ENCODE results near the gene STK11.
A peak's percentile ranks its signal among the peaks of the same experiment; 100 is the strongest.
"Not testable (repeated sequence)": the region's sequence is repeated elsewhere in the genome, so short reads cannot be mapped to it uniquely, and the experiment has no call there.

The STK11 gene

DNA sequence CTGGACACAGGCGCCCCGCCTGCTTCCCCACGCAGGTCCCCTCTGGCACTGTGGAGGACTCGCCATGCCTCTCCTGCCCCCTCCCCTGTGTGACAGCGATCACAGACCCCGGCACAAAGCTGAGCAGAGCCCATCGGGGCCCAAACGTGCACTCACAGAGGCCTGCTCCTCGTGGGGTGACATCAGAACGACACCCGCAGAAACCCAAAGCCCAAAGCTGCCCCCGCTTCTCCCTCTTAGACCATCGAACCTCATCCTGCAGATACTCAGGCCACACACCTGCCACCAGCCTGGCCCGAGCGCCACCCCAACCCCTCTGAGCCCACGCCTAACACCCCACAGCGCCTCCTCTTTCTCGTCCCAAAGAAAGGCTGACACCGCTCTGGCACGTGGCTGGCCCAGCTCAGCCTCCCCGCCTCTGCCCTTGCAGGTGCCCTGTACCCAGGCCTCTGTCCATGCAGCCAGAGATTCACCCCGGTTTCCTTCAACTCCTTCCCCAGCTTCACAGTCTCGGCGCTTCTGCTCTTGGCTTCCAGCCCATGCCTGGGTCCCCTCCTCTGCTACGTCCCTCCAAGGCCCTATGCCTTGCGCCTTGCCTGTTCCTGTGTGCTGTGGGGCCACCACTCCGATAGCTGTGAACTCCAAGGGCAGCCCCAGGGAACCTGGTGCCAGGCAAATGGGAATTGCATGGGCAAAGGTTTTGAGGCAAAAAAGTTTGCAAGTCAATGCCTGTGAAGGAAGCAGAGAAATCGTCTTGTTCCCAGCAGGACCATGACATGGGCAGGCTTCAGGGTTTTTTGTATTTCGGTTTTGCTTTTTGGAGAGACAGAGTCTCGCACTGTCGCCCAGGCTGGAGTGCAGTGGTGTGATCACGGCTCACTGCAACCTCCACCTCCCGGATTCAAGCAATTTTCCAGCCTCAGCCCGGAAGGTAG lies 33.1 kb downstream of the STK11 start:
- no peak for DNase-seq

DNA sequence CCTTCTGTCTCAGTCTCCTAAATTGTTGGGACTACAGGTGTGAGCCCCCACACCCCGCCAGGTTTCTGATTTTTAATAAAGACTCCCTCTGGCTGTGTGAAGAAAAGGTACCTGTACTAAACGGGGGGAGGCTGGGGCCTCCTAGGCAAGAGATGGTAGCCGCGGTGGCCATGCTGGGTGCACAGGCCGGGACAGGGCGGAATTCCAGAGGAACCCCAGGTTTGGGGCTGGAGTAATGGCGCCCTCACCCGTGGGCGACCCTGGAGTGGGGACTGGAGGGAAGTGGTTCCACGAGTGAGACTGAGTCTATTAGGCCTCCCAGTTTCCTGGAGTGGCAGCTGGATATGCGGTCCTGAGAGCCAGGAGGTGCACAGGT lies 33.8 kb downstream of the STK11 start:
- no peak for DNase-seq

DNA sequence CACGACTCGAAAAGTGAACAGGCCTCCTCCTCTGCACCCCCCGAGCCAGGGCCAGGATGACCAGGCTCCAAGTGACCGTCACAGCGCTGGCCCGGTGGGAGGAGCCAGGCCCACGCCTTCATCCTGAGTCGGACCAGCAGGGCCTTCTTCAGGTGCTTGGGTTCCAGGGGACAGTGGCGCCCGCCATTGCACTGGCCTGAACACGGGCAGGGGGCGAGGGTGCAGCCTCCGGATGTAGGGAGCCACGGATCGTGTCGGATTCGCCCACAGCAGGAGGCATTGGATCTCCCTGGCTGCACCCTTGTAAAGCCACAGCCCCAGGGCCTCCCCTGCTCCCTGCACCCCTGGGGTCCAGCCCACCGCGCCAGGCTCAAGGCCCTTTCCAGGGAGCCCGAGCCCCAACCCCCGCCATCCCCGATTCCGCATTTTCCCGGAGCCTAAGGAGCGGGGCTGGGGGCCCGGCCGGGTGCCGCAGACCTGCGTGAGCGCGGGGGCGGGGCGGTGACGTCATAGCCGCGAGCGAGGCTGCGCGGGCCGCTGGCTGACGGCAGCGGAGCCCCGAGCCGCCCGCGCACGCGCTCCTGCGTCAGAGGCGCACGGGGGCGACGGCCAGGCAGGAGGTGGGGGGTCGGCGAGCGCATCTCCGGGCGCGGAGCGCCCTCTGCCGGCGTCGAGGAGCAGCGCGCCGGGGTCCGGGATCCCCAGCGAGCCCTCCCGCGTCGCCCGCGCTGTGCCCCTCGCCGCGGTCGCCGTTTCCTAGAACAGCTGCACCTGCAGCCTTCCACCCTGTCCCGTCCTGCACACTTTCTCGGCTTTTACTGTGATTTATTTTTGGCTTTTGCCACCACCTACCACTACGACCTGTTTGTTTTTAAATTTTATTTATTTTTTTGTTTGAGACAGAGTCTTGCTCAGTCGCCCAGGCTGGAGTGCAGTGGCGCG lies 34.5 kb downstream of the STK11 start:
- peak; percentile 94 for DNase-seq

DNA sequence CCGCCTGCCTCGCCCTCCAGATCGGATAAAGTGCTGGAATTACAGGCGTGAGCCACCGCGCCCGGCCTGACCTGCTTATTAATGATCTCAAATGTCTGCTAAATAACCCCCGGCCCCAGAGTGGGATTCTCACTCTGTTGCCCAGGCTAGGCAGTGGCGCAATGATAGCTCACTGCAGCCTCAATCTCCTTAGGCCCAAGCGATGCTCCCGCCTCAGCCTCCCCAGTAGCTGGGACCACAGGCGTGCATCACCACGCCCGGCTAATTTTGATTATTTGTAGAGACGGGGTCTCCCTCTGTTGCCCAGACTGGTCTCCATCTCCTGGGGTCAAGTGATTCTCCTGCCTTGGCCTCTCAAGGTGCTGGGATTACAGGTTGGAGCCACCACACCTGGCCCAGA lies 35.3 kb downstream of the STK11 start:
- no peak for DNase-seq

DNA sequence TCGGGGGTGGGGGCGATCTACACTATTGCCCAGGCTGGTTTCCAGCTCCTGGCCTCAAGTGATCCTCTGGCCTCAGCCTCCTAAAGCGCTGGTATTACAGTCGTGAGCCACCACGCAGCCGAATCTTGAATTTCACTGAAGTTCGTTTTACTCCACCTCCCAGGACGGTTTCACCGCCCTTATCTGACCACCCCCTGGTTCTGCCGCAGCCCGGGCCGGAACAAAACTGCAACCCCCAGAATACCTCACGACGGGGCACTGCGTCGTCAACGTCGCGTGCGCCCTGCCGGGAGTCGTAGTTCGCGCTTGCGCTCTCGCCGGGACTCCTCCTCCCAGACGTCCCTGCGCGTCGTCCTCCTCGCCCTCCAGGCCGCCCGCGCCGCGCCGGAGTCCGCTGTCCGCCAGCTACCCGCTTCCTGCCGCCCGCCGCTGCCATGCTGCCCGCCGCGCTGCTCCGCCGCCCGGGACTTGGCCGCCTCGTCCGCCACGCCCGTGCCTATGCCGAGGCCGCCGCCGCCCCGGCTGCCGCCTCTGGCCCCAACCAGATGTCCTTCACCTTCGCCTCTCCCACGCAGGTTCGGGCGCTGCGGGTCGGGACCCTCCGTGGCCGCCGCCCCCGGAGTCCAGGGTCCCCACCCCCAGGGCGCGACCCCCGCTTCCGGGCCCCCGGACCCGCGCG lies 36.0 kb downstream of the STK11 start, which contains the start of gene ATP5F1D:
TSS of gene ATP5F1D (plus strand) at position 335 of the 679 bp plus-strand sequence. CDS start at position 435, 100 bp downstream.
- peak; percentile 83 for DNase-seq

DNA sequence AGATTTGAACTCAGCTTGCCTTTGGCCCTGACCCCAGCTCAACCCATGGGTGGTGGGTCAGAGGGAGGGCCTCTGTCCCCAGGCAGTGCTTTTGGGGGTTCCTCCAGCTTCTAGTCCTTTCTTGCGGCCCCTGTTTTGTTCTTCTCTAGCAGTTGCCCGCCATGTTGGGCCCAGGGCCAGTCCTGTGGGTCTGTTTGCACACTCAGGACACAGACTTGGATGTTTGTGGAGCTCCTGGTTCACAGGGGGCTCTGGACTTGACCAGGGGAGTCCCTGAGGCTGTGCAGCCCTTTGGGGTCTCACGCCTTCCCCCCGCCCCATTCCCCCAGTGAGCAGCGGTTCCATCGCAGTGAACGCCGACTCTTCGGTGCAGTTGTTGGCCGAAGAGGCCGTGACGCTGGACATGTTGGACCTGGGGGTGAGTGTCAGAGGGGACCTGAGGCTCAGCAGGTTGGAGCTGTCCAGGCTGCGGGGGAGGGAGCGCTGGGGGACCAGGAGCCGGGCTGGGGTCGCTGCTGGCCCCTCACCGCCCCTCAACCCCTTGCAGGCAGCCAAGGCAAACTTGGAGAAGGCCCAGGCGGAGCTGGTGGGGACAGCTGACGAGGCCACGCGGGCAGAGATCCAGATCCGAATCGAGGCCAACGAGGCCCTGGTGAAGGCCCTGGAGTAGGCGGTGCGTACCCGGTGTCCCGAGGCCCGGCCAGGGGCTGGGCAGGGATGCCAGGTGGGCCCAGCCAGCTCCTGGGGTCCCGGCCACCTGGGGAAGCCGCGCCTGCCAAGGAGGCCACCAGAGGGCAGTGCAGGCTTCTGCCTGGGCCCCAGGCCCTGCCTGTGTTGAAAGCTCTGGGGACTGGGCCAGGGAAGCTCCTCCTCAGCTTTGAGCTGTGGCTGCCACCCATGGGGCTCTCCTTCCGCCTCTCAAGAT lies 38.5 kb downstream of the STK11 start:
- DNase-seq: peak; percentile 83

DNA sequence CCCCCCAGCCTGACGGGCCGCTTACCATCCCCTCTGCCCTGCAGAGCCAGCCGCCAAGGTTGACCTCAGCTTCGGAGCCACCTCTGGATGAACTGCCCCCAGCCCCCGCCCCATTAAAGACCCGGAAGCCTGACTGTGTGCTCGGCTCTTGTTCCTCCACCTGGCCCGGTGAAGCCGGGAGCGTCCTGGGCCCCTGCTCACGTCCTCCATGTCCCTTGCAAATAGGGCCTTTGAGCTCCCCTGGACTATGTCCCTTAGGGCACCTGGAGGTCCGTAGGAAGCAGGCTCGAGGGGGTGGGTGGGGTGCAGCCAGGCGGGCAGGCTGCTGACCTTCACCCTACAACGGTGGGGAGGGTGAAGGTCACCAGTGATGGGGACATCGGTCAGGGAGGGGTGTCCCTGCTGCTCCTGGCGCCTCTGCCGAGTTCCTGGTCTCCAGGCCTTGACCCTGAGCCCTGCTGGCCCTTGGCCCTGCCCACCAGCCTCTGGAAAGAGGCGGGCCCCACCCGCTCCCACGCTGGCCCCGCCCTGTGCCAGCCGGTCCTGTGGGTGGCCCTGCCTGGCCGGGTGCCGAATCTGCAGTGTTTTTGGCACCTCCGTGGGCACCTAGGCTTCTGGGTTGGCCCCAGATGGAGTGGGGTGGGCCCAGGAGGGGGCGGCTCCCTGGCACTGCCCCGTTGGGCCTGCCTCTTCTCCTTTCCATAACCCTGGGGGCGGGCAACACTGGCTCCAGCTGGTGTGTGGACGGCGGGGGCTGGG lies 39.3 kb downstream of the STK11 start:
- DNase-seq: no peak

DNA sequence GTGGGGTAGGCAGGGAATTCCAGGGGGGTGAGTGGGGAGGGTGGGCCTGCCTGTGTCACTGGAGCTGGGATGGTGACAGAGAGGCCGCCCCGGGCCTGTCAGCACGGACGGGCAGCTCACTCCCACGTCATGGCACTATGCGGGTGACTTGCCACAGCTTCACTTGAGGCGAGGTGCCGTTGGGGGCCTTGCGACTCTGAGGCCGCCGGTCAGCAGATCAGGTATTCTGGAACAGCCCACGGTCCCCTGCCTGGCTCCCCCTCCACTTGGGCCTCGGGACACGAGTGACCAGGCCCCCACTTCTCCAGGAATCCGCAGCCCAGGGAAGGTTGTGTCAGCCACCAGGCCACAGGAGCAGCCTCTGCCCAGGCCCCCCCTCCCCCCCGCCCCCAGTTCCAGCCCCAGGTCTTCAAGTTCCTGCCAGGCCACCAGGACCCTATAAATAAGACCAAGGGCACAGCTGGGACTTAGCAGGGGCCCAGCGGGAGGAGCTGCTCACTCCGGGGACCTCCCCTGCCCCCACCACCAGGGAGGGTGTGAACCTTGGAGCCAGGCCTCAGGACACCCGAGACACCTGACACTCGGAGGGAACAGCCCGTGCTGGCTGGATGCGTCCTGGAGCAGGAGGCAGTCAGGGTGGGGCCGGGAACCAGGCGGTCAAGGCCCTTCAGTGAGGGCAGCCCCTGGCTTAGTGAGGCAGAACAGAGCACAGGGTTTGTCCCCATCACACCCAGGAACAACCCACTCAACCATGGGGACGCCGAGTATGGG lies 40.1 kb downstream of the STK11 start:
- DNase-seq: no peak

DNA sequence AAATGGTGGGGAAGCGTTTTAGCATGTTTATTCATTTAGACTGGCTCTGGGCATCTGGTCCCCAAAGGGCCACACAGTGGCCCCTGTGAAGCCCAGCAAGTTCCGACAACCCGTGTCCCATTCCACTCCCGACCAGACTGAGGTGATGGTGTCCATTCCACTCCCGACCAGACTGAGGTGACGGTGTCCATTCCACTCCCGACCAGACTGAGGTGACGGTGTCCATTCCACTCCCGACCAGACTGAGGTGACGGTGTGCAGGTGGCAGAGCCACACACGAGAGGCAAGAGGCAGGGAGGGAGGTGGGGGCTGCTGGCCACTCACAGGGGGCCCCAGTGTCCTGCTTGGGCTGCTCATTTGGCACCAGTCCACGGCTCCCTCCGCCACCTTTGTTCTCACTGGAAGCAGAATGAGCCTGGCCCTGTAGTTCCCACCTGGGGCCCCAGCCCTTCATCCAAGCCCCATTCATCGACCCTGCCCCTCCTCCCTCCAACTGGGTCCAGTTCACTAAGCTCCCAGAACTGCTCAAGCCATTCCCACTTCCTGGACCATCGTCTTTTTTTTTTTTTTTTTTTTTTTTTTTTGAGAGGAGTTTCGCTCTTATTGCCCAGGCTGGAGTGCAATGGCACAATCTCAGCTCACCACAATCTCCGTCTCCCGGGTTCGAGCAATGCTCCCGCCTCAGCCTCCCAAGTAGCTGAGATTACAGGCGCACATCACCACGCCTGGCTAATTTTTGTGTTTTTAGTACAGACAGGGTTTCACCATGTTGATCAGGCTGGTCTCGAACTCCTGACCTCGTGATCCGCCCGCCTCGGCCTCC lies 40.9 kb downstream of the STK11 start:
- not testable (repeated sequence) for DNase-seq

DNA sequence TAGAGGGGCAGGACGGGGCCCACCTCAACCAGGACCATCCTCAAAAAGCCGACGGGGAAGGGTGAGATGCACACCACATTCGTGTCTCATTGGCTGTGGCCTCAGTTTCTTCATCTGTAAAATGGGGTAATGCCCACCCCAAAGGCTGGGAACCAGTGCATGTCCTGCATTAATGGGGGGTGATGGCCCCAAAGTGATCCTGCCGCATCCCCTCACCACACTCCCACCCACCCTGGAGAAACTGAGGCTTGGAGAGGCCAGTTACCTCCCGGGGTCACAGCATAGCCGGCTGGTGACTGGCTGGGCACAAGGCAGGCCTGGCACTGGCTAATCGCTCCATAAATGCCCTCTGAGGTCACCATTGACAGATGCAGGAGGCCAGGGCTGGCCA lies 42.2 kb downstream of the STK11 start:
- DNase-seq: no peak

DNA sequence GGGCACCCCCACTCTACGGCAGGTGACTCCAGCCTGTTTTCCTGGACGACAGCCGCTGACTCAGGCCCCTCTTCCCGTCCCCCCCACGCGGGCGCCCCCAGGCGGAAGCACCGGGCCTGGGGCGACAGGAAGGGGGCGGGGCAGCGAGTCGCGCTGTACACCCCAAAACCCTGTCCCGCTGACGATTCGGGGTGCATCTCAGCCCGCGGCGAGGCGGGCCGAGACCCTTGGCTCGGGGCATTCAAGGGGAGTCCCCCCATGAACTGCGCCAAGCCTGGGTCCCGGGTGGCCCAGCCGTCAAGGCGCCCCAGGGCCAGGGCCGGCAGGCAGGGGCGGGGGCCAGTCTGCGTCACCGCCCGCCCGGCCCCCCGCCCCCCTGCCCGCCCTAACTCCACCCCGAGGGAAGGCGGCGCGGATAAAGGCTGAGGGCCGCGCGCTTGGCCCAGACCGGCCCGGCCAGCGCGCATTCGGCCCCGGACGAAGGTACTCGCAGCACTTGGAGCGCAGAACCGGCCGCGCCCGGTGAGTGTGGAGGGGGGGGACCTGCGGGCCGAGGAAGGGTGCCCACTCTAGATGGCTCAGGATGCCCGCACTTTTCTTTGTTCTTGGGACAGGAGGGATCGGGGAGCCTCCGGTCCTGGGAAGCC lies 42.7 kb downstream of the STK11 start, which contains the start of gene MIDN:
TSS of gene MIDN (plus strand) at position 445 of the 647 bp plus-strand sequence. CDS start 1,714 bp downstream, outside the sequence.
- peak; percentile 76 for DNase-seq

DNA sequence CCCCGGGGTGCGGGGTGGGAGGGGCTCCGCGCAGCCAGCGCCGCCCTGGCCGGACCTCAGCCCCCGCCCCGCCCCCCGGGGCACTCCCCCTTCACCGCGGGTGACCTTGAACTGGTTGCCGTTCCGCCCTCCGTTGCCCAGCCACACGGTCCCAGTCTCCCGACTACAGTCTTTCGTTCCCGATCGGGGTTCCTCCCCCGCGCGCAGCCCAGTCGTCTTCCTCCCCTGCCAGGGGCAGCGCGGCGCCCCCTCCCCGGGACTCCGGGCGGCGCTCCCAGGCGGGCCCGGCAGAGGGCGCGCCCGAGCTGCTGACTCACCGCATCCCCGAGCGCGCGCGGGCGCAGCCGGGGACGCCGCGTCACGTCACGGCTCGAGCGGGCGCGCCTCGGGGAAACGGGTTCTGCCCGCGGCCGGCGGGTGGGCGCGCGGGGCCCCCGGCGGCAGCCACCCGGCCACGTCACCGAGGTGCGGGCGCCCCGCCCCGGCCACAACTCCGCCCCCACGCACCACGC lies 43.3 kb downstream of the STK11 start:
- DNase-seq: peak; percentile 83

DNA sequence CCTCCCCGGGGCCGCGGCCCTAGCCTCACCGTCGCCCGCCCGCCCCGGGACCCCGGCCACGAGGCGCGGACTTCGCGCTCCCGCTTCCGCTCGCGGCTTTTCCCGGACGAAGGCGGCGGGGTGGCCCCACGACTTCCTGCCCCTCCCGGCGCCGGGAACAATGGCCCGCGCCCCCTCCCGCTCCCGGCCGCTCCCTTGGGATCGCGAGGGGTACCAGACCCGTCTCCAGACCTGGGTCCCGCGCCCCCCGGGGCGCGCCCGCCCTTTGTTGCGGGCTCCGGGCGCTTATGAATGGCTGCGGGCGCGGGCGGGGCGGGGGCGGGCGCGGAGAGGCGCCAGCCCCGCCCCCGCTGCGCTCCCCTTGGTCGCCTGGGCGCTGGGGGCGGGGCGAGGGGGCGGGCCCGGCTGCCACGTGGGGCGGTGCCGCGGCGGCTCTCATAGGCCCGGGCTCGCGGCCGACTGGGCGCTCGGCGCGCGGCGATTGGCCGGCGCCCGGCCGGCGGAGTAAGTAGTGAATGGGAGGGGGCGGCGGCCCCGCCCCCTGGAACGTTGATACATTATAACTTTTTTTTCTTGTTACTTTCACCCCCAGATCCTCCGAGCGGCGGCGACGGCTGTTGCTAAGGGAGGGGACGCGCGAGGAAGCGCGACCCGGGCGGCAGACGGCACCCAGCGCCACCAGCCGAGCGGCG lies 43.9 kb downstream of the STK11 start:
- peak; percentile 87 for DNase-seq

DNA sequence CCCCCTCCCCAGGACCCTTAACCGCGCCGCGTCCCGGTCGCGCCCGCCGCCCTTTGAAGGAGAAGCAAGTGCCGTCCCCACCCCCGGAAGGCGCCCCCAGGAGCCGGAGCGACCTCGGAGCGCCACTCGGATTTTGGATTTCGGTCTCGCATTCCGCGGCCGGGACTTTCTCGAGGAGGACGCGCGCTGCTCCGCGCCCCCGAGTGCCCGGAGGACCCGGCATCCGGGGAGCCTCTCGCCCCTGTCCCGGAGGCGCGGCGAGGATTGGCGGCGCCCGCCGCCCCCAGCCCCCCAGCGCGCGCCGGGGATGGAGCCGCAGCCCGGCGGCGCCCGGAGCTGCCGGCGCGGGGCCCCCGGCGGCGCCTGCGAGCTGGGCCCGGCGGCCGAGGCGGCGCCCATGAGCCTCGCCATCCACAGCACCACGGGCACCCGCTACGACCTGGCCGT lies 44.4 kb downstream of the STK11 start:
- DNase-seq: no peak

DNA sequence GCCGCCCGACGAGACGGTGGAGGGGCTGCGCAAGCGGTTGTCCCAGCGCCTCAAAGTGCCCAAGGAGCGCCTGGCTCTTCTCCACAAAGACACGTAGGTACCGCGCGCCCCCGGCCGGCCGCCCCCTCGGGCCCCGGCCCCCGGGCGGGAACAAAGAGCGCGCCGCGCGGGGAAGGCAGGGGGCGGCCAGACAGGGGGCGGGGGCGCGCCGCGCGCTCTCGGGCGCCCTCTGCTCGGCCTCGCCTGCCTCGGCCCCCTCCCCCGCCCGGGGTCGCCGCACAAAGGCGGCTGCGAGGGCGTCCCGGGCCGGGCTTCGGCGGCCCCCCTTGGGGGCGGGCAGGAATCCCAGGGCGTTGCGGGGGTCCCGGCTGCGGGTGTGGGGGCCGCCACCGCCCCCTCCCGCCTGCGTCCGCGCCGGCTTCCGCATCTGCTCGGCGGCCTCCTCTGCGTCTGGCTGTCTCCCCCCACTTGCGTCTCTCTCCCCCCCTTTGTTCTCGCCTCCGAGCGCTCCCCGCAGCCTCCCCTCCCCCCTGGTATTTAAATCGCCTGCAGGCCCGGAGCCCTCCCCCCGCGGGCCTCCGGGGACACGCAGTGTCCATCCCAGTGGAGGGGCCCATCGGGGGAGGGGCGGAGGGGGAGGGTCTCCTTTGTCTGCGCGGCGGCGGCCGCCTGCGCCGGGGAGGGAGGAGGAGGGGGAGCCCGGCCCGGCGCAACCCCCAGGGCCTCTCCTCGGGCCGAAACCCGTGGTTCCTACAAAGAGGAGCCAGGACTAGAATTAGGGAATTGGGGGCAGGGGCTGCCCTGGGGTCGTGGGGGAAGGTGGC lies 45.1 kb downstream of the STK11 start:
- DNase-seq: peak; percentile 56
